ENCODE data around the gene SEMA4D.

SEMA4D gene

GRCh38 chr9:89484475-89485404 lies 13.2 kb downstream of the SEMA4D start:
- H3K4me2 ChIP-seq (ENCODE audit: insufficient read depth, low read length): 0 out of 2 replicates have a peak overlapping the region, but pooled peaks have one; percentile 2
- H3K4me1 ChIP-seq (ENCODE audit: insufficient read depth, low read length): peaks cover 80% of the 10 kb centered on the region
- no peaks in the 10 kb centered on the region for H3K27me3 ChIP-seq (ENCODE audit: insufficient read depth, low read length, poor library complexity)
- H3K36me3 ChIP-seq (ENCODE audit: insufficient read depth, low read length): peaks cover 62% of the 10 kb centered on the region
- peaks cover 82% of the 10 kb centered on the region for H4K20me1 ChIP-seq (ENCODE audit: insufficient read depth, low read length)
- H3K79me2 ChIP-seq (ENCODE audit: insufficient read depth, low read length): peaks cover 93% of the 10 kb centered on the region
- TF ChIP-seq CTCF (IDR thresholded peaks at IDR 0.05; ENCODE audit: borderline replicate concordance, extremely low read depth, low read length, poor library complexity, severe bottlenecking) (no peak), EZH2 (IDR thresholded peaks at IDR 0.05; ENCODE audit: borderline replicate concordance, low read depth, low read length, severe bottlenecking) (no peak)
- DNase-seq: no peak
- no peak overlapping the region for H3K4me3 ChIP-seq (ENCODE audit: low read depth in 1 of 2, low read length in 2 of 2)
- no peak overlapping the region for H3K9ac ChIP-seq (ENCODE audit: low read depth, low read length)
- ATAC-seq (ENCODE audit: insufficient read depth, low read depth): no peak
- H3K9me3 ChIP-seq (ENCODE audit: insufficient read depth, low read length, severe bottlenecking): no peaks in the 10 kb centered on the region
- no peak overlapping the region for H2AFZ ChIP-seq (ENCODE audit: low read depth, low read length)
- peak overlapping the region; percentile 54 for H3K27ac ChIP-seq (ENCODE audit: low read length)

GRCh38 chr9:89483592-89484474 lies 14.1 kb downstream of the SEMA4D start:
- Histone ChIP-seq H3K36me3 (ENCODE audit: insufficient read depth, low read length) (peaks cover 60% of the 10 kb centered on the region), H2AFZ (ENCODE audit: low read depth, low read length) (no peak overlapping the region), H3K9ac (ENCODE audit: low read depth, low read length) (no peak overlapping the region), H3K27me3 (ENCODE audit: insufficient read depth, low read length, poor library complexity) (no peaks in the 10 kb centered on the region), H3K4me2 (ENCODE audit: insufficient read depth, low read length) (peak overlapping the region; percentile 2; the same call in 1 of the 2 replicates), H3K79me2 (ENCODE audit: insufficient read depth, low read length) (peaks cover 91% of the 10 kb centered on the region), H3K4me1 (ENCODE audit: insufficient read depth, low read length) (peaks cover 77% of the 10 kb centered on the region), H3K4me3 (ENCODE audit: low read depth in 1 of 2, low read length in 2 of 2) (no peak overlapping the region), H4K20me1 (ENCODE audit: insufficient read depth, low read length) (peaks cover 79% of the 10 kb centered on the region), H3K9me3 (ENCODE audit: insufficient read depth, low read length, severe bottlenecking) (no peaks in the 10 kb centered on the region), H3K27ac (ENCODE audit: low read length) (peak overlapping the region; percentile 54)
- ATAC-seq (ENCODE audit: insufficient read depth, low read depth) (peak; percentile 81), DNase-seq (peak; percentile 67)
- TF ChIP-seq CTCF (IDR thresholded peaks at IDR 0.05; ENCODE audit: borderline replicate concordance, extremely low read depth, low read length, poor library complexity, severe bottlenecking): no peak
- no peak for TF ChIP-seq EZH2 (IDR thresholded peaks at IDR 0.05; ENCODE audit: borderline replicate concordance, low read depth, low read length, severe bottlenecking)

GRCh38 chr9:89482901-89483361 lies 15.0 kb downstream of the SEMA4D start:
- H3K4me2 ChIP-seq (ENCODE audit: insufficient read depth, low read length): no peak overlapping the region
- no peak for TF ChIP-seq EZH2 (IDR thresholded peaks at IDR 0.05; ENCODE audit: borderline replicate concordance, low read depth, low read length, severe bottlenecking)
- no peak for TF ChIP-seq CTCF (IDR thresholded peaks at IDR 0.05; ENCODE audit: borderline replicate concordance, extremely low read depth, low read length, poor library complexity, severe bottlenecking)
- H3K27ac ChIP-seq (ENCODE audit: low read length): peak overlapping the region; percentile 62
- no peak for DNase-seq
- ATAC-seq (ENCODE audit: insufficient read depth, low read depth): no peak
- no peaks in the 10 kb centered on the region for H3K27me3 ChIP-seq (ENCODE audit: insufficient read depth, low read length, poor library complexity)
- peaks cover 90% of the 10 kb centered on the region for H3K79me2 ChIP-seq (ENCODE audit: insufficient read depth, low read length)
- H3K4me3 ChIP-seq (ENCODE audit: low read depth in 1 of 2, low read length in 2 of 2): no peak overlapping the region
- peaks cover 61% of the 10 kb centered on the region for H3K36me3 ChIP-seq (ENCODE audit: insufficient read depth, low read length)
- H3K9ac ChIP-seq (ENCODE audit: low read depth, low read length): no peak overlapping the region
- H4K20me1 ChIP-seq (ENCODE audit: insufficient read depth, low read length): peaks cover 78% of the 10 kb centered on the region
- H2AFZ ChIP-seq (ENCODE audit: low read depth, low read length): no peak overlapping the region
- H3K4me1 ChIP-seq (ENCODE audit: insufficient read depth, low read length): peaks cover 79% of the 10 kb centered on the region
- H3K9me3 ChIP-seq (ENCODE audit: insufficient read depth, low read length, severe bottlenecking): no peaks in the 10 kb centered on the region
